GM12873 (cell line): ENCODE data around the gene SLC25A15.

Experiments
- TF ChIP-seq, protein P1 (sequence below): IDR thresholded peaks from 2 replicates; pipeline ENCODE4 v1.5.1; 2012; ENCODE audit warnings: low read depth, mild to moderate bottlenecking, moderate library complexity, low read length, control low read depth; ENCODE audit not compliant: insufficient read depth; ENCODE audit errors: missing control alignments

SLC25A15 gene

DNA sequence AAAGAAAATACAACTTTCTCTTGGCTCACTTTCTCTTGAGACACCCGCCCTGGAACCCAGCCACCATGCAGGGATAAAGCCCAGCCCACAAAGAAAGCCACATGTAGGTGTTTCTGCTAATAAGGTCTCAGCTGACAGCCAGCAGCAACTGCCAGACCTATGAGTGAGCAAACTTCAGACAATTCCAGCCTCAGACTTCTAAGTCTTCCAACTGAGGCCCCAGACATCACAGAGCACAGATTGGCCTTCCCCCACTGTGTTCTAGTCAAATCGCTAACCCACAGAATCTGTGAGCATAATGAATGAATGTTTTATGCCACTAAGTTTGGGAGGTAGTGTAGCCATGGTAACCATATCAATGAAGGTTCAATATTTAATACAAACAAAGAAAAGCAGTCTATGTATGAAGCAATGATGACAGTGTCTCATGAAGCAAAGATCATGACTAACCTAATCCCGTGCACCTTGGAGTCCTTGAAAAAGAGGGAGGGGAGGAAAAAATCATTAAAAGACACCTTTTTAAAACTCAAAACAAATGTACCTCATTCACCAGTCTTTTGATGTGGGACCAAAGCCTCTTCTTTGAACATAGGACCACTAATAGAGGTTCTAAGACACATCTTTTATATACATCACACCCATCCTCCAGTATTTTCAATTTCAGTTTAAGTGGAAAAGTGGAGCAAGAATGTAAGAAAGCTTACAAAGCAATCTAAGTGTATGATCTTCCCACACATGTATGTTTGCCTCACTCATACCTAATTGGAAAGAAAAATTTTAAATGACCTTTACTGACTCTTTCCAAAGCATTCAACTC is 24.6 kb upstream of the SLC25A15 start:
- TF ChIP-seq, protein P1, sequence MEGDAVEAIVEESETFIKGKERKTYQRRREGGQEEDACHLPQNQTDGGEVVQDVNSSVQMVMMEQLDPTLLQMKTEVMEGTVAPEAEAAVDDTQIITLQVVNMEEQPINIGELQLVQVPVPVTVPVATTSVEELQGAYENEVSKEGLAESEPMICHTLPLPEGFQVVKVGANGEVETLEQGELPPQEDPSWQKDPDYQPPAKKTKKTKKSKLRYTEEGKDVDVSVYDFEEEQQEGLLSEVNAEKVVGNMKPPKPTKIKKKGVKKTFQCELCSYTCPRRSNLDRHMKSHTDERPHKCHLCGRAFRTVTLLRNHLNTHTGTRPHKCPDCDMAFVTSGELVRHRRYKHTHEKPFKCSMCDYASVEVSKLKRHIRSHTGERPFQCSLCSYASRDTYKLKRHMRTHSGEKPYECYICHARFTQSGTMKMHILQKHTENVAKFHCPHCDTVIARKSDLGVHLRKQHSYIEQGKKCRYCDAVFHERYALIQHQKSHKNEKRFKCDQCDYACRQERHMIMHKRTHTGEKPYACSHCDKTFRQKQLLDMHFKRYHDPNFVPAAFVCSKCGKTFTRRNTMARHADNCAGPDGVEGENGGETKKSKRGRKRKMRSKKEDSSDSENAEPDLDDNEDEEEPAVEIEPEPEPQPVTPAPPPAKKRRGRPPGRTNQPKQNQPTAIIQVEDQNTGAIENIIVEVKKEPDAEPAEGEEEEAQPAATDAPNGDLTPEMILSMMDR: no peak

DNA sequence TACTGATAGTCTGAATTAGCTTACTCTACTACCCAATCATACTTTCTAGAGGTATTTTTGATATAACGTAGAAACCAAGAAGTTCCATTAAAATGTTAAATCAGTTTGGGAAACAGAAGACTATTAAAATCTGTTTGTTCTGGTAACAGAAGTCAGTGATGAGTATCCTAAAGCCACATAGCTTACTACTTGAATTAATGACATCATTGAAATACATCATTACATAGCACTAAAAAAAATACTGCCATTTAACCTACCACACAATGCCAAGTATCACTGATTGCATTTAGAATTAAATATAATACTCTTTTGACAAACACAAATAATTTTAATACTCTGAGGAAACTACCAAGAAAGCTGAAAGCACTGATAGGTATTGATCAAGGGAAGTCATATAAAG is 23.8 kb upstream of the SLC25A15 start:
- TF ChIP-seq, protein P1: no peak

DNA sequence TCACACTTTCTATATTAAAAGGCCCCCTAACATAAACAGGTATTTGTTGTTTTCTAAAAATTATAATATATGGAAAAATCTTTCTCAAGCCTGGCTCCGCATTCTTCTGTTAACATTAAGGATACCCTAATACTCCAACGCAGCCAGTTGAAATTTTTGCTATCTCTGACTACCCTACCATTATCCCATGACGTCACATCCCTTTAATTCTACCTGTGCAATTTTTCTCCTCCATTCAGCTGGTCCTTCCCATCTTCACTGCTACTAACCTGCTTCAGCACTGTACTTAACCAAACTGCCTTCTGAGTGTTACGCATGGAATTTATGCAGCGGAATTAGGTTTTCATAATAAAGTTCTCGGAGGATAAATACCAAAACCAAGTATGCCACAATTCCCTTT is 19.4 kb upstream of the SLC25A15 start:
- TF ChIP-seq, protein P1: no peak

DNA sequence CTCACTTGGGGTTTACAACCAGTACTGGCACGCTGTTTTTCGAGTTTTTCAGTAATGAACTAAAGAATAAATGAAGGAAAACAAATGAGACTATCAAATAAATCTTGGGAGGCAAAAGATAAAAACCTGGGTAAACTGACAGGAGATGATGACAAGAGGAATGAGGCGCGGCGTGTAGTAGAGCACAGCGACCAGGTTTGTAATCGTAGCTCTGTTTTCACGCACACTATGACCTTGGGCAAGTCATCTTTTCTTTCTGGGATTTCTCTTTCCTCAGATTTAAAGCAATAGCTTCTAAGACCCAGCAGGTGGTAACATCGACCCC is 18.8 kb upstream of the SLC25A15 start:
- TF ChIP-seq, protein P1: no peak

DNA sequence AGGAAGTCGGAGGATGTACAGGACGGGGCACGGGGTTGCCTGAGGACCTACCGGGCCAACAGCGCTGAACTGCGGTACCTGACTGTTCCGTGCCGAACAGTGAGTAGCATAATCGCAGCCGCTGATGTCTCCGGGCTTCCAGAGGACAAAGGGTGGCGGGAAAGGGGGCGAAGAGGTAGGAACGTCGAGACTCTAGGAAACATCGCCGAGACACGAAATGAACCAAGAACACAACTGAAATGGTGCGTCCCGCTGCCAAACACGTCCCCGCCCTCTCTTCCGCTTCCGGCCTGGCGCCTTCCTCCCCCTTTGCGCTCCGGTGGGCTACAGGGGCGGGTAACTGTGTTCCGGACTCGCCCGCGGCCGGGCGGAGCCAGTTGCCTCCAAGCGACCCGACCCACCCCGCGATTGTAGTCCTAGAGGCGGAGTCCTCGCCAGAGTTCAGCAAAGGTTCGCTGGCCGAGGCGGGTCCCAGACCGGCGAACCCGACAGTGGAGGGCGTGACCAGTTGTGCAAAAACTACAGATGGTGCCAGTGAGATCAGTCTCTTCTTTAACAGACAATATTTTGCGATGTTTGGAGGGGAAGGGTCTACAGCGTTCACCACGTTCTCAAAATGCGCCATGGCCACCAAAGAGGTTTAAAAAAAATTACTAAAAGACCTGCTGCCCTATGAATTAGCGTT is 18.3 kb upstream of the SLC25A15 start, which contains the start of gene MRPS31:
TSS of gene MRPS31 (minus strand) at position 257 of the 685 bp plus-strand sequence. CDS start at position 203, 54 bp downstream.
- TF ChIP-seq, protein P1: no peak

DNA sequence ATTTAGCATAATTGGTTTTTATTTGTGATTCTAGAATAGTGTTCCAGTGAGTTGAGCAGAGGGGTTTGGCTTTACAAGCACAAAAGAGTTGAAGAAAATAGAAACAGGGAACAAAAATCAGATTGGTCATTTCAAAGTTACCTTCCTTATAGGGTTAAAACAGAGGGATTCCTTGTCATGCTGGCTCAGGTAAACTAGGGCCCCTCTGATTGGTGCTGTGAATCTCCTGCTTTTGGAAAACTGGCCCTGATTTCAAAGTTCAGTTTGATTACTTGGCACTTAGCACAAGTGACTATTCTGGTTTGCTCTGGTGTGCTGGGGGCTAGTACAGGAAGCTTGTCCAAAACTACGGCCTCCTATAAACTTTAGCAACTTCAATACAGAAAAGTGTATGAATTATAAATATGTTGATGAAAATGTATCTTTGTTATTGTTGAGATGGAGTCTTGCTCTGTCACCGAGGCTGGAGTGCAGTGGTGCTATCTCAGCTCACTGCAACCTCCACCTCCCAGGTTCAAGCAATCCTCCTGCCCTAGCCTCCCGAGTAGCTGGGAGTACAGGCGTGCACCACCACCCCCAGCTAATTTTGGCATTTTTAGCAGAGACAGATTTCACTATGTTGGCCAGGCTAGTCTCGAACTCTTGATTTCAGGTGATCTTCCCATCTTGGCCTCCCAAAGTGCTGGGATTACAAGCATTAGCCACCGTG is 16.5 kb upstream of the SLC25A15 start:
- TF ChIP-seq, protein P1: no peak

DNA sequence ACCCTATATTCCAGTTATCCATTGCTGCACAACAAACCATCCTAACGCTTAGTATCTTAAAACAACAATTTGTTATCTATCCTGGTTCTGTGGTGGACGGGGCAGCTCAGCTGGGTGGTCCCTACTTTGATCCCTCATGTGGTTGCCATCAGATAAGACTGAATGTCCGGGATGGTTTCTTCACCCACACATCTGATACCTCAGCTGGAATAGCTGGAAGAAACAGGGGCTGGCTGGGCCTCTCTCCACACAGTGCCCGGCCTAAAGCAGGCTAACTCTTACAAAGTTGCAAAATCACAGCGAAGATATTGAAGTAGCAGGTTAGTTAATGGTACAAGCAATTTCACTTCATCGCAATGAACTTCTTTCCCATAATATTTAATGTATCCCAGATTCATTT is 14.7 kb upstream of the SLC25A15 start:
- TF ChIP-seq, protein P1: no peak
